Activated CD8-positive, alpha-beta memory T cell treated with anti-CD3 and anti-CD28 coated beads, Interleukin-2, amount 50 U/mL, for 24 hours (primary cell): ENCODE data around the gene RMI2.

ENCODE experiments used
- DNase-seq: peaks from one replicate; pipeline ENCODE4 v3.0.0-alpha.2; 2020; ENCODE audit errors: extremely low read depth

RMI2 gene

DNA sequence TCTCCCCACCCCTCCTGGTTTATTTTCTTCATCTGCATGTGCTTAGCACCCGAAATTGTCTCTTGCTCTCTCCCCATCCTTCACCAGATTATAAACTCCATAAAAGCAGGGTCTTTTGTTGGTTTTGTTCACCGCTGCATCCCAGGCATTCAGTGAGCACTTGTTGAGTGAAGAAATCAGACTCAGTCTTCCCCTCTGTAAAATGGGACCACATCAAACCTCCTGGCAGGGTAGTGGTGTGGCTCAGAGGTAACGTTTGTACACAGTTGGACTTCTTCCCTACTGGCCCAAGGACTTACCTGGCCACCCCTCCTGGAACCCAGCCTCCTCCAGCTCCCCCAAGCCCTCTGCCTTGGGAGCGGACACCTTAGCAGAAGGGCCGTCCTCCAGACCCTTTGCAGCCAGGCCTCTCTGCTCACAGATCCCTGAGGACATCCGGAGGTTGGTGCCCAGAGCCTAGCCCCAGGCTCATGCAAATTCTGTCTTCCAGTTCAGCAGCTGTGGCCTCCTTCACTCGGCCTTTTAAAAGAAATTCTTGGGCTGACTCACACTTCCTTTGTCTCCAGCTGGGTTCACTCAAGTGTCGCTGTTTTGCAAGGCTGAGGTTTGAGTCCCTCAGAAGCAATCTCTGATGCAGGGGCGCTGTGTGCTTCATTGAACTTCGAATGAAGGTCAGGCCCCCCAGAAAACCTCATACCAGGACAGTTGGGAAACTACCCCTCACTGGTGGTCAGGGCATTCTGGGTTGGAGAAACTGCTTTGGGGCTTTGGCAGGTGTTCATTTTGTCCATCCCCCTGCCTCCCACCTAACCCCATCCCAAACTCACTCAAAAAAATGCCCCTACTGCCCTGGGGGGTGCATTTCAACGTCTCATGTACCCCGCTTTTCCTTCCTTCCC lies 16.8 kb upstream of the RMI2 start:
- DNase-seq, result no peak

DNA sequence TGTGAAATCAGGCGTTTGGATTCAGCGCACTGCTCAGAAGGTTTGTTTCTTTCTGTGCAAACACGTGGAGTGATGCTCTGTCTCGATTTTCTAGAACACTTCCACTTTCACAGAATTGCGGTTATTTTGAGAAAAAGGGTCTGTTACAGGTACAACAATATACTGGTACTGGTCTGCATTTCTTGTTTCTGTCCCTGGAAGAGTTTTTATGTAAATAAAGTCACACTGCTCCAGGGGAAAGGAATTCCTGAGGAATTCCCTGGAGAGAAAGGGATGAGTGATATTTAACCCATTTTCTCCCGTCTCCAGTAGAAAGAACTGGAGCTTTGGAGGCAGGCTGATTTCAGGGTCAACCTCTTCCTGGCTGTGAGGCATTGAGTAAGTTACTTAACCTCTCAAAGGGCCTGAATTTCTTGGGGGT lies 16.2 kb upstream of the RMI2 start:
- DNase-seq, result no peak

DNA sequence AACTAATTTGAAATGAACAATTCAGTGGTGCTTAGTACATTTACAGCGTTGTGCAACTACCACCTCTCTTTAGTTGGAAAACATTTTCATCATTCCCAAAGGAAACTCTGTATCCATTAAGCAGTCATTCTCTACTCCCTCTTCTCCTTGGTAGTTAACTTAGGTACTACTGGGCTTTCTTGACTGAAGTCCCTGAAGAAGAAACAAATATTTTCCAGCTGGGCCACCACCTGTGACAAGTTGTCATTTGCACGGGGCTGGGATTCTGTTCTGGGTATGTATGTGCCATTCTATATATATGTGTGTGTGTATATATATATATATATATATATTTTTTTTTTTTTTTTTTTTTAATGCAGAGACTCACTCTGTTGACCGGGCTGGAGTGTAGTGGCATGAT lies 15.4 kb upstream of the RMI2 start:
- DNase-seq, result no peak

DNA sequence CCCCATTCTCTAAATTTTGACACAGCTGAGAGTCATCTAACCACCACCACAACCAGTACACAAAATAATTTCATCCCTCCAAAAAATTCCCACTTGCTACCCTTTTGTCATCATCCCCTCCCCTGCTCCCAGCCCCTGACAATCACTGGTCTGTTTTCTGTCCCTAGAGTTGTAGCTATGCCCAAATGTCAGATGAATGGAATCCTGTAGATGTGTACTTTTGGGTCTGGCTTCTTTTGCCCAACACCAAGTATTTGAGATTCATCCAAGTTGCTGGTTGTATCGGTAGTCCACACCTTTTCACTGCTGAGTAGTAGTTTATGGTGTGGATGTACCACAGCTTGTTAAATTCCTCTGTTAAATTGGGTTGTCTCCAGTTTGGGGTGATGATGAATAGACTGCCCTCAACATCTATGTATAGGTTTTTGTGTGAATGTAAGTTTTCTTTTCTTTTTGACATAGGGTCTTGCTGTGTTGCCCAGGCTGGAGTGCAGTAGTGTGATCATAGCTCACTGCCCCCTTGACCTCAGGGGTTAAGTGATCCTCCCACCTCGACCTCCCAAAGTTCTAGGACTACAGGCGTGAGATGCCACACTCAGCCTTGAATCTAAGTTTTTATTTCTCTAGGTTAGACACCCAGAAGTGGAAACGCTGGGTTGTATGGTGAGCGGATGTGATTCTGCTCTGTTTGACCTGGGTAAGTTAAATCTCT lies 14.6 kb upstream of the RMI2 start:
- DNase-seq, result no peak

DNA sequence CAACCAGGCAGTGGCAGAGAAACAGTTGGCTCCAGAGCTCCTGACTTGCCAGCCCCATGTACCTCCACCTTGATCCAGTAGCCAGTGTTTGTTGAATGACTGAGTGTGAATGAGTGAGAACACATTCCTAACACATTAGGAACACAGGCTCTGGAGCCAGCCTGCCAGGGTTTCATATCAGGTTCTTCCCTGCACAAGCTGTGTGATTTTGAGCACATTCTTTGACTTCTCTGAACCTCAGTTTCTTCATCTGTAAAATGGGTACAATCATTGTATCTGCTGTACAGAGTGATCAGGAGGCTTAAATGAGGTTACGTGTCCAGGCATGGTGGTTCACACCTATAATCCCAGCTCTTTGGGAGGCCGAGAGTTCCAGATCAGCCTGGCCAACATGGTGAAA lies 13.3 kb upstream of the RMI2 start:
- no peak for DNase-seq

DNA sequence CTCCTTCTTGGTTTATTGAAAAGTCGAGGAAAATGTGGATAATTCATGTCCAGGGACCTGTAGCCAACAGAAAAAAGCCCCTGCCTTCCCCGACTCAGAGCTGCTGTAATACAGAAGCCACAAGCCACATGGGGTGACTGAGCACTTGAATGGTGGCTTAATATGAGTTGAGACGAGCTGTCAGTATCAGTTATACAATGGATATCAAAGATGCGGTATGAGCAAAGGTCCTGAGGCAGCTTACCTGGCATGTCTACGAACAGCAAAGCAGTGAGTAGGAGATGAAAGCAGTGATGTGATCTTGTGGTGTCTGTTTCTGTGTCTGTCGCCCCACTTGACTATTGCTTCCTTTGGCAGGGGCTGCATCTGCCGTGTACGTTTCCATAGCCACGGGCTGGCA lies 12.2 kb upstream of the RMI2 start:
- DNase-seq, result no peak

DNA sequence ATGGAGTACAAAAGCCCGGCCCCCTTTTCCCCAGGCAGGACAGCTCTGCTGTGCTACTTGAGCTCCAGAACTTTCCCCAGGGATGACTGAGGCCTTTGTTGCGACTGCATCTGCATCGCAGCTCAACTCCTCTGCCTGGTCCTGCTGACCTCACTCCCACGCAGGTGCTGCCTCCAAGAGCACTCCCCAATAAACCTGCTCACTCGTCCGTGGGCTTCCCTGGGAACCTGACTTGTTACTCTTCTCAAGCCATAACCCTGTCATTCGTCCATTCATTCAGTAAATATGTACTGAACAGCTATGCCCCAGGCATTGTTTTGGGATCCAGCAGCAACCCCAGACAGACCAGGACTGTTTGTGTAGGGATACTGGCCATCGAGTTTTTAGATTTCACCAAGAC lies 11.6 kb upstream of the RMI2 start:
- DNase-seq, result no peak

DNA sequence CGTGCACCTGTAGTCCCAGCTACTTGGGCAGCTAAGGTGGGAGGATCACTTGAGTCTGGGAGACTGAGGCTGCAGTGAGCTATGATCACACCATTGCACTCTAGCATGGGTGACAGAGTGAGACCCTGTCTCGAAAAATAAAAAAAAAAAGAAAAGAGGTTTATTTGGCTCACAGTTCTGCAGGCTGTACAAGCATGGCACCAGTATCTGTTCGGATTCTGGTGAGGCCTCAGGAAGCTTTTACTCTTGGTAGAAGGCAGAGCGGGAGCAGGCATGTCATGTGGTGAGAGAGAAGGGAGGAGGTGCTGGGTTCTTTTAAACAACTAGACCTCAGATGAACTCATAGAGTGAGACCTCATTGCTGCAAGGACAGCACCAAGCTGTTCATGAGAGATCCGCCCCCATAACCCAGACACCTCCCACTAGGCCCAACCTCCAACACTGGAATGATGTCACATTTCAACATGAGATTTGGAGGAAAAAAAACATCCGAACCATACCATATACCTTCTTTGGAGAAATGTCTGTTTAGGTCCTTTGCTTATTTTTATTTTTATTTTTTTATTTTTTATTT lies 10.3 kb upstream of the RMI2 start:
- no peak for DNase-seq

DNA sequence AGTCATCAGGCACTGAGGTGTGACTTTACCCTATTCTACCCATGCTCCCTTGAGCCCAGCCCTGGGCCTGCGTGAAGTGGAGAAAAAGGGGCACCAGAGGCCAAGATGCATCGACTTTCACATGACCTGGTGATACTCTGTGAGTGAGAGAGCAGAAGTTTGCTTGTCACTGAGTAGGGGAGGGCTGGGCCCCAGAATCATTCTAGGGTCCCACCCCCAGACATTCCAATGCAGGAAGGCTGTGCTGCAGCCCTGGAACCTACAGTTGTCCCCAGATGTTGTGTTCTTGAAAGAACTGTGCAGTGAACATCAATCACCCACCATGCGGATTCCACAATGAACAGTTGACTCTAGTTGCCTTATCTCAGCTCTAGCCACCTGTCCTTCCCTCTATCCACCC lies 6.2 kb upstream of the RMI2 start:
- no peak for DNase-seq

DNA sequence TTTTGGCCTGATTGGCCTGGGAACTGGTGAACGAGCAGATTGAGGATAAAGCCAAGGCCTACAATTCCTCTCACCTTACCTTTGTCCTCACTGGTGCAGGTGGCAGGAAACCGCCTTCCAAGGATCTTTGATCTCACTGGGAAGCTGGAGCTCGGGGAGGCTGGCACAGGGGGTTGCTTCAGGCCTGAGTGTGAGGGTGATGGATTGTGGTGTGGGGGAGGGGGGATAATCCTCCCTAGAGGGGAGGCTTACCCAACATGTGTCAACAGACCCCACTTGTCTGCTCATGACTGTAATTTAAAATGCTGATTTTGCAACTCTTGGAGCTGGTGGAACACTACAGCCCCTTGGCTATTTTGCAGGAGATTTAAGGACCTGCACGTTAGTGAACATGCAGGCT lies 4.5 kb upstream of the RMI2 start:
- no peak for DNase-seq

DNA sequence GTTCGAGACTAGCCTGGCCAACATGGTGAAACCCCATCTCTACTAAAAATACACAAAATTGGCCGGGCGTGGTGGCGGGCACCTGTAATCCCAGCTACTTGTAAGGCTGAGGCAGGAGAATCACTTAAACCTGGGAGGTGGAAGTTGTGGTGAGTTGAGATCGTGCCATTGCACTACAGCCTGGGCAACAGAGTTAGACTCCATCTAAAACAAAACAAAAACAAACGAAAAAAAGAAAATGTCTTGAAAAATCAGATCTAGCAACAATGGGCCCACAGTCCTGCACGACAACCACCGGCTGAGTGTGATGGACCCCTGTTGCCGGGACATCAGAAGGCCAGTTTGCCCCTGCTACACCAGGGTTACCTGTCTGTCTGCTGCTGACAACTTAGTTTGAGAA lies 3.9 kb upstream of the RMI2 start:
- DNase-seq, result no peak

DNA sequence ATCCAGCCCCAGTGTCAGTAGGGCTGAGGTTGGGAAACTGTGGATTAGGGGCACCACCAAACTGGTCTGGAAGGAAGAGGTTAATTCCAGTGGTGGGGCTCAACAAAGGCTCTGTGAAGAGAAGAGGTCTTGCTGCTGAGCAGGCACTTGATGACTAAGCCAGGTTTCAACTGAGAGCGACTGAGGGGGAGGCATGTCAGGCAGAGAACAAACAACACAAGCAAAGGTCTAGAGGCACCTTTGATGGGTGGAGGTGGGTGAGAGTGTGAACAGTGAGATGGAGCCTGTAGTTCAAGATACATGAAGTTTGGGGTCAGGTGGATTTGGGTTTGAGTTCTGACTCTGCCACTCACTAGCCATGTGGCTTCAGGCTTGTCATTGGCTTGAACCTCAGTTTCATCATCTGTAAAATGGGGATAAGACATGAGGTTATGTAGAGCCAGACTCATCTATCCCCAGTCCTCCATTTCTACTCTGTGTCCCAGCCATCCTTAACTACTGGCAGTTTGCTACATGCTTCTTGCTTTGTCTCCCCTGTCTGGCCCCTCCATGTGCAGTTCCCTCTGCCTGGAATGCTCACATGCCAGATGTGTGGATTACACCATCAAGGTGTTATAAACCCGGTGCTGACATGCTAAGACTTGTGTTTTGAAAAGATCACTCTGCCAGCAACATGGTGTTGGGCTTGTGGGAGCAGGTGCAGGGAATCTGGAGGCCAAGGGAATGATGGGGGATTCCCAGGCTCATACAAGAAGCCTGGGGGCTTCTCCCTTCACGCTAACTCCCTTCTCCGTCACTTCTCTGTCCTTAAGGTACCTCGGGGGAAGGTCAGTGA lies 3.0 kb upstream of the RMI2 start:
- no peak for DNase-seq

DNA sequence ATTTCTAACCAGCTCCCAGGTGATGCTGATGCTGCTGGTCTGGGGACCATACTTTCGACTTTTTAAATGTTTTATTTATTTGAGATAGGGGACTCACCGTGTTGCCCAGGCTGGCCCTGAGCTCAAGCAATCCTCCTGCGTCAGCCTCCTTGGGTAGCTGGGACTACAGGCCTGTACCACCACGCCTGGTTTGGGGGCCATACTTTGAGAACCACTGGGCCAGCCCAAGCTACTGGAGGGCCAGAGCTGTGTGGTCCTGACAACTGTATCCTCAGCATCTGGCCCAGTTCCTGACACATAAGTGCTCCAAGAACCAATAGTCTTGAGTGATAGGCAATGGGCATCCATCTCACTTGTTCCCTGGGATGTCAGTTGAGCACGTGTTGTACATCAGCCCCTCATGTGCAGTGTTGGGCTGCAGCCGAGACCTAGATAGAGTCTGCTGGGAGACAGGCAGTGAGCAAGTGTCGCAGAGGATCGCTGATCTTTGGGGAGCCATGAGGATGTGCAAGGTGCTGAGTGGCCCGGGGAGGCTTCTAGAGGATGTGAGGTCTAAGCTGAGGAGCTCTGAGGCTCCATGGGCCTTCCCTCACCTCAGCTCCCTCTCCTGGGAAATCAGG lies 1.6 kb downstream of the RMI2 start:
- DNase-seq, result no peak

DNA sequence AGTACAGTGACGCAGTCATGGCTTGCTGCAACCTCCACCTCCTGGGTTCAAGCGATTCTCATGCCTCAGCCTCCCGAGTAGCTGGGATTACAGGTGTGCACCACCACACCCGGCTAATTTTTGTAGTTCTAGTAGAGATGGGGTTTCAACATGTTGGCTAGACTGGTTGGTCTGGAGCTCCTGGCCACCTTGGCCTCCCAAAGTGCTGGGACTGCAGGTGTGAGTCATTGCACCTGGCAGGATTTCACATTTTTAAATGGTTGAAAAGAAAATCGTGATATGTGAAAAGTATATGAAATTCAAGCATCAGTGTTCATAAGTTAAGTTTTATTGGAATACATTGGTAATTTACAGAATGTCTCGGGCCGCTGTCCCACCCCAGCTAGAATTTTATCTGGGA lies 2.6 kb downstream of the RMI2 start:
- DNase-seq, result no peak

DNA sequence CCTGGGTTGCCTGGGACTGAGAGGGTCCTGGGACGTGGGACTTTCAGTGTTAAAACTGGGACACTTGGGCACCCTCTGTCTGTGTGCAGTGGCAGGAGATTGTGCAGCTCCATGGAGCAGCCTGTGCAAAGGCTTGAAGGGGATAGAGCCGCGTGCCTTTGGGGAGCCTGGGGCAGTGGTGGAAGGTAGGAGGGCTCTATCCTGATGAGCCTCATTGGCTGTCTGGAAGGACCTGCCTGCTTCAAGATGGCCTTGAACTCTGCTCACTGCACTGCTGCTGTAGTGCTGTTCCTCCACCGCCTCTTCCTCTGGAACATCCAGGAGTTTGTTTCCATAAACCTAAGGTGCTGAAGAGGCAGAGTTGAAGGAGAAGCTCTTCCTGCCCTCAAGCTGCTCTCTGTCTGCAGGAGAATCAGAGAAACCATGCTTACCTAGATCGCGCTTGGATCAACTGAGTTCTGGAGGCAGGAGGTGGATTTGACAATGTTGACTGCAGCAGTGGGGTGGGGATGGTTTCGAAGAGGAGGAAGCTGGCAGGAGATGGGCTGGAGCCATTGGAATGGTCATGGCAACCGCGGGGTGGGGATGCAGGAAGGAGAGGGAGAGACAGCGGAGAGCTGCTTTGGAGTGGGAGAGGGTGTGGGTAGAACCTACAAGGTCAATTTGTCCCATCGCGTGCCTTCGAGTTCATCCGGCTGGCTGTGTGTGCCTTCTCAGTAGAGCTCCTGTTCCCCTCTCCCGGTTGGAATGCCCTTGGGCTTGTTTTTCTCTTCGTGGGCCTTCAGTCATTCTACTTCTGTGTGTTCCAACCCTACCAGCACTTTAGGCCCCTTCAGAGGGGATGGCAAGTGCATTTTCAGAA lies 3.7 kb downstream of the RMI2 start:
- no peak for DNase-seq

DNA sequence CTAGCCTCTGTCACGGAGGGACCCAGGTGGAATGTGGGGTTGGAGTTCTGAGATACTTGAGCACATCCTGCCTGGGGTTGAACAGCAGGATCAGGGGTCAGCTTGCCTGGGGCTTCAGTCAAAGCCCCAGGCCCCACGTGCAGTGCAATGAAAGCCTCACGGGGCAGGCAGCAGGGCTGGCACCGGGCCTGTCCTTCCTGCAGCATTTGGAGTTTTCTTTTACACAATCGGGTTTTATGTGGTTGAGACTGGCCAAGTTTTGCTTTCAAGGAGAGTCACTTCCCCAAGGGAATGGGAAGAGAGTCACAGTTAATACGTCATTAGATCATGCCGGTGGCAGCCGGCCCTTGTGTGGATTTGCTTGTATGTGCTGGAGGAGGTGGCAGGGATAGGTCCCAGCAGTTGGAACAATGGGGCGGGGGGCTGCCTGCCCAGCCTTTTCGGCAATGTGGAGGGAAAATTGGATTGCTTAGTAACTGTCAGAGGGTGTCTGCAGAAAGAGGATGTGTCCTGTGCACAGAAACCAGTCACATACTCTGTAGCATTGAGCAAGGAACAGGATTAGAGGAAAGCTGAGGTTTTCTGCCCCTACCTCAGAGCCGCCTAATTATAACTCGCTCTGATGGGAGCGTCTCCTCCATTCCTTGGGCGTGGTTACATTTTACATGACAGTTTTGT lies 4.5 kb downstream of the RMI2 start:
- DNase-seq, result no peak

DNA sequence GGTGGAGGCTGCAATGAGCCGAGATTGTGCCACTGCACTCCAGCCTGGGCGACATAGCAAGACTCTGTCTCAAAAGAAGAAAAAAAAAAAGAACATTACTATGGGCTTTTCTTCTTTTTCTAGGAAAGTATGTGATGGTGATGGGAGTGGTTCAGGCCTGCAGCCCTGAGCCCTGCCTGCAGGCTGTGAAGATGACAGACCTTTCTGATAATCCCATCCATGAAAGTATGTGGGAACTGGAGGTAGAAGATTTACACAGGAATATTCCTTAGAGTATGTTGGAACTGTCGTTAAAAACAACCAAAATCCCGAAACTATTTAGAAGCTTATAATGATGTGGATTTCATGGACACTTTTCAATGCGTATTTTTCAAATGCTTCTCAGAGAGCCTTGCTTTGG lies 5.3 kb downstream of the RMI2 start:
- DNase-seq, result no peak

DNA sequence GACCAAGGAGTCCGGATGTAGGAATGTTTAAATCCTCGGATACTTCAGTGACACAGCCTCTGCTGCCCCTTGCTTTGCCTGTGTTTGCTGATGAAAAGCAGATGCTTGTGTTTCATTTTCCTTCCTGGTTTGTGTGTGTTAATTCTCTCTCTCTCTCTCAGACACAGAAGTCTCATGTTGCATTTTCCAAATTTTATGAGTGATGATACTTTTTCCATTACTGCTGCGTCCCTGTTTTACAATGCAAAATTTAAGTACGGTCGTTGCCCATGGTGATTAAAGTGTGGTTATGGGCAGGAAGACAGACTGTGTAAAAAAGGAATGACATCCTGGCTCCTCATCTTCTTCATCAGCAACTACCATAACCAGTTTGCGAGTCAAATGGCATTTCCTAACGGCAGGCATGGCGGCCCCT lies 5.7 kb downstream of the RMI2 start:
- DNase-seq, result no peak

DNA sequence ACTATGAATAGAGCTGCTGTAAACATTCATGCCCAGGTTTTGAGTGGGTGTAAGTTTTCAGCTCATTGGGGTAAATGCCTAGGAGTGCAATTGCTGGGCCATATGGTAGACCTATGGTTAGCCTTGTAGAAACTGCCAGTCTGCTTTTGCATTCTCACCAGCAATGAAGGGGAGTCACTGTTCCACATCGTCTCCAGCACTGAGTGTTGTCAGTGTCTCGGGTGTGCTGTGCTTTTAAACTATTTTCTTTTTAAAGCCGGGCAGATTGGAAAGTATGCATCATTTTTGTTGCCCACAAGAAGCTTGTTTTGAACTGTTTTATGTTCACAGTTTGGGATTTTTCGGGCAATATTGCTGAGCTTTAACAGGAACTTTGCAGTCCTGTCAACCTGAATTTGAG lies 7.9 kb downstream of the RMI2 start:
- DNase-seq, result no peak

DNA sequence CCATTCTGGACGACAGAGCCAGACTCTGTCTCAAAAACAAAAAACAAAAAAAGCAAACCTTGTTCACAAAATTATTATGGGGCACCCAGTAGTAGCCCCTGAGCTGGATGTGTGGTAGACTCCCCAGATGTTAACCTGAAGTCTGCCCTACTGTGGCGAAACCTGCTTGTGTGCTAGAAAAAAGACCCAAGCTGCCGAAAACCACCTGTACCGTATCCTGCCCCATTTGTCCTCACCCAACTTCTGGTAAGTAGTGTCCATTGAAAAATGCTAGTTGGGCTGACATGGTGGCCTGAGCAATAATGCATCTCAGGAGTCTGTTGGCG lies 9.1 kb downstream of the RMI2 start:
- DNase-seq, result no peak
